Measurements from ENCODE around the gene CEP192. TPM values are rescaled to one million over a fixed set of nuclear protein-coding genes. Genes with fewer than 3 reads are reported as not detected.

Gene CEP192
- total and polyA plus RNA-seq, 2 of the 13 experiments (the other 11 are each of a cell fraction or from before 2014, with no cell fraction given) = 15.3 to 24.7 TPM

- TF ChIP-seq PAXIP1 (CRISPR knock-in tag; conservative IDR thresholded peaks at IDR 0.05) = peak; percentile 65
- TF ChIP-seq ATF7-NPFF (CRISPR knock-in tag; IDR thresholded peaks at IDR 0.05; ENCODE audit: low read depth) = peak; percentile 36; the same call in 1 of the 2 replicates
- no peak for TF ChIP-seq ZNF670 (CRISPR knock-in tag; IDR thresholded peaks at IDR 0.05; ENCODE audit: borderline replicate concordance)
- TF ChIP-seq ZNF17 (CRISPR knock-in tag; IDR thresholded peaks at IDR 0.05) = no peak
- TF ChIP-seq ZNF75D (CRISPR knock-in tag; IDR thresholded peaks at IDR 0.05; ENCODE audit: borderline replicate concordance) = no peak
- TF ChIP-seq ZNF101 (CRISPR knock-in tag; IDR thresholded peaks at IDR 0.05; ENCODE audit: borderline replicate concordance, low read depth) = no peak
- TF ChIP-seq RFX3 (CRISPR knock-in tag; IDR thresholded peaks at IDR 0.05) = no peak
- no peak for TF ChIP-seq RBAK (CRISPR knock-in tag; IDR thresholded peaks at IDR 0.05)
- peak; percentile 40; the same call in 1 of the 2 replicates for TF ChIP-seq ZNF652 (CRISPR knock-in tag; IDR thresholded peaks at IDR 0.05; ENCODE audit: borderline replicate concordance, low read depth)
- TF ChIP-seq ZBTB8A (CRISPR knock-in tag; IDR thresholded peaks at IDR 0.05; ENCODE audit: borderline replicate concordance, low read depth) = no peak
- peak; percentile 56 for TF ChIP-seq GATAD2A (CRISPR knock-in tag; IDR thresholded peaks at IDR 0.05)
- peak; percentile 63 for TF ChIP-seq ZNF644 (CRISPR knock-in tag; IDR thresholded peaks at IDR 0.05; ENCODE audit: low read depth)
- no peak for TF ChIP-seq ZNF513 (CRISPR knock-in tag; conservative IDR thresholded peaks at IDR 0.05)
- TF ChIP-seq HNRNPK (IDR thresholded peaks at IDR 0.05; ENCODE audit: low read depth, low read length, poor library complexity, severe bottlenecking) = no peak
- no peak for TF ChIP-seq JDP2 (CRISPR knock-in tag; IDR thresholded peaks at IDR 0.05; ENCODE audit: borderline replicate concordance)
- 0 out of 2 replicates have a peak, but pooled peaks have one; percentile 41 for TF ChIP-seq ZSCAN12 (CRISPR knock-in tag; IDR thresholded peaks at IDR 0.05)
- peak; percentile 57; the same call in 1 of the 2 replicates for TF ChIP-seq KAT7 (CRISPR knock-in tag; IDR thresholded peaks at IDR 0.05; ENCODE audit: borderline replicate concordance)
- TF ChIP-seq NR1H2 (CRISPR knock-in tag; IDR thresholded peaks at IDR 0.05; ENCODE audit: borderline replicate concordance, low read depth) = no peak
- no peak for TF ChIP-seq USF2 (IDR thresholded peaks at IDR 0.05; ENCODE audit: low read depth, low read length)
- TF ChIP-seq USF2 (CRISPR knock-in tag; IDR thresholded peaks at IDR 0.05; ENCODE audit: borderline replicate concordance) = no peak
- TF ChIP-seq MIER2 (CRISPR knock-in tag; IDR thresholded peaks at IDR 0.05) = no peak
- peak; percentile 58; the same call in 1 of the 2 replicates for TF ChIP-seq PATZ1 (CRISPR knock-in tag; IDR thresholded peaks at IDR 0.05)
Observed at GRCh38 chr18:13139885-13140450, 148.8 kb downstream of the CEP192 start (continued).

Measured in HepG2 (cell line).